ENCODE measurements around the gene SNTG2. TPM values are rescaled to one million over a fixed set of nuclear protein-coding genes. Genes with fewer than 3 reads are reported as not detected.
"Not testable (repeated sequence)": the region's sequence is repeated elsewhere in the genome, so short reads cannot be mapped to it uniquely, and the experiment has no call there.

The SNTG2 gene
- total RNA-seq, 3 donors from 2014 or later (not counting 1 experiment from before 2014, with no cell fraction given) = not detected

GRCh38 chr2:1377473-1377872 is 426.8 kb downstream of the SNTG2 start:
- DNase-seq = no peak

GRCh38 chr2:1378456-1379150 is 428.0 kb downstream of the SNTG2 start:
- no peak for DNase-seq

More at GRCh38 chr2:1377473-1377872, 426.8 kb downstream of the SNTG2 start:
- Histone ChIP-seq H3K36me3 (ENCODE audit: control insufficient read depth, insufficient read depth, low read length) (no peaks in the 10 kb centered on the region), H3K9me3 (ENCODE audit: control insufficient read depth, insufficient read depth, low read length) (no peaks in the 10 kb centered on the region), H3K4me3 (ENCODE audit: low read length) (no peak overlapping the region), H3K27me3 (ENCODE audit: control insufficient read depth, insufficient read depth, low read length) (no peaks in the 10 kb centered on the region), H3K27ac (ENCODE audit: low read length) (no peak overlapping the region), H3K4me1 (ENCODE audit: control insufficient read depth, insufficient read depth, low read length) (no peaks in the 10 kb centered on the region)
- intact Hi-C loops (cut with micrococcal nuclease) = no loop called here
- 79% methylated on average over 6 of the region's 6 CpGs for WGBS (ENCODE audit: insufficient coverage)
- Mint-ChIP-seq H3K27ac (no peak overlapping the region), H3K27me3 (ENCODE audit: low read depth in 2 of 2) (no peaks in the 10 kb centered on the region), H3K4me1 (no peaks in the 10 kb centered on the region), H3K4me3 (no peak overlapping the region), H3K36me3 (no peaks in the 10 kb centered on the region), H3K9me3 (no peaks in the 10 kb centered on the region)
- no peak for ATAC-seq
- no peak for TF ChIP-seq CTCF (IDR thresholded peaks at IDR 0.05)

DNA sequence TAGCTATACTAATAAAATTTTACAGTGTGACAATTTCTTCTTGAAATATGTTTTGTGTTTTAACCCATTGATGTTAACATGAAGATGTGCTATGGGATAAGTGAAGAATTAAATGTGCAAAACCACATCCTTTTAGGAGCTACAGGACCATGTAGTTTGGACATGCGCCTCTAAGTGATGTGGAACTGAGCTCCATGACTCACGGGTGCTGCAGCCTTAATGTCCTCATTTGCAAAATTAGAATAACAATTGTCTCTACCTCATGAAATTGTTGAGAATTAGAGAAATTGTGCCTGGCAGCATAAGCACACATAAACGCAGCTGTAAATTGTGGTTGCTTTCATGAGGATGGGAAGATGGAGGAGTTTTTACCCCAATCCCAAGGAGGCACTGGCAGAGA is 431.0 kb downstream of the SNTG2 start:
- Histone ChIP-seq H3K36me3 (ENCODE audit: control insufficient read depth, insufficient read depth, low read length) (no peaks in the 10 kb centered on the region), H3K4me1 (ENCODE audit: control insufficient read depth, insufficient read depth, low read length) (no peaks in the 10 kb centered on the region), H3K9me3 (ENCODE audit: control insufficient read depth, insufficient read depth, low read length) (no peaks in the 10 kb centered on the region), H3K27ac (ENCODE audit: low read length) (no peak overlapping the region), H3K27me3 (ENCODE audit: control insufficient read depth, insufficient read depth, low read length) (no peaks in the 10 kb centered on the region), H3K4me3 (ENCODE audit: low read length) (no peak overlapping the region)
- Mint-ChIP-seq H3K27ac (no peak overlapping the region), H3K9me3 (no peaks in the 10 kb centered on the region), H3K36me3 (no peaks in the 10 kb centered on the region), H3K4me1 (no peaks in the 10 kb centered on the region), H3K27me3 (ENCODE audit: low read depth in 2 of 2) (peaks cover 0 to 12% of the 10 kb centered on the region in 2 donors), H3K4me3 (no peak overlapping the region)
- ATAC-seq (no peak), DNase-seq (no peak)
- intact Hi-C loops (cut with micrococcal nuclease) = no loop called here
- WGBS (ENCODE audit: insufficient coverage) = 83% methylated on average over 3 of the region's 3 CpGs
- TF ChIP-seq CTCF (IDR thresholded peaks at IDR 0.05) = no peak

More at GRCh38 chr2:1378456-1379150, 428.0 kb downstream of the SNTG2 start:
- no peak for TF ChIP-seq CTCF (IDR thresholded peaks at IDR 0.05)
- Mint-ChIP-seq H3K4me3 (no peak overlapping the region), H3K36me3 (no peaks in the 10 kb centered on the region), H3K9me3 (no peaks in the 10 kb centered on the region), H3K27ac (no peak overlapping the region), H3K27me3 (ENCODE audit: low read depth in 2 of 2) (no peaks in the 10 kb centered on the region), H3K4me1 (no peaks in the 10 kb centered on the region)
- H3K27me3 ChIP-seq (ENCODE audit: control insufficient read depth, insufficient read depth, low read length) = no peaks in the 10 kb centered on the region
- no peak overlapping the region for H3K4me3 ChIP-seq (ENCODE audit: low read length)
- H3K4me1 ChIP-seq (ENCODE audit: control insufficient read depth, insufficient read depth, low read length) = no peaks in the 10 kb centered on the region
- H3K36me3 ChIP-seq (ENCODE audit: control insufficient read depth, insufficient read depth, low read length) = no peaks in the 10 kb centered on the region
- no peak overlapping the region for H3K27ac ChIP-seq (ENCODE audit: low read length)
- WGBS (ENCODE audit: insufficient coverage) = 92% methylated on average over 17 of the region's 17 CpGs
- ATAC-seq = no peak
- no peaks in the 10 kb centered on the region for H3K9me3 ChIP-seq (ENCODE audit: control insufficient read depth, insufficient read depth, low read length)
- intact Hi-C loops (cut with micrococcal nuclease) = no loop called here

- H3K4me3 Mint-ChIP-seq; H3K27ac Mint-ChIP-seq; H3K4me1 Mint-ChIP-seq; H3K36me3 Mint-ChIP-seq; H3K4me3 ChIP-seq (ENCODE audit: low read length); H3K36me3 ChIP-seq (ENCODE audit: control insufficient read depth, insufficient read depth, low read length); H3K4me1 ChIP-seq (ENCODE audit: control insufficient read depth, insufficient read depth, low read length); intact Hi-C loops (cut with micrococcal nuclease); ATAC-seq; H3K9me3 Mint-ChIP-seq; H3K9me3 ChIP-seq (ENCODE audit: control insufficient read depth, insufficient read depth, low read length); DNase-seq; H3K27me3 ChIP-seq (ENCODE audit: control insufficient read depth, insufficient read depth, low read length); H3K27ac ChIP-seq (ENCODE audit: low read length): not testable (repeated sequence)
- WGBS (ENCODE audit: insufficient coverage) = 81% methylated on average over 17 of the region's 18 CpGs
- peaks cover 7 to 27% of the 10 kb centered on the region in 2 donors for H3K27me3 Mint-ChIP-seq (ENCODE audit: low read depth in 2 of 2)
Observed at GRCh38 chr2:1387954-1388725, 437.5 kb downstream of the SNTG2 start.

DNA sequence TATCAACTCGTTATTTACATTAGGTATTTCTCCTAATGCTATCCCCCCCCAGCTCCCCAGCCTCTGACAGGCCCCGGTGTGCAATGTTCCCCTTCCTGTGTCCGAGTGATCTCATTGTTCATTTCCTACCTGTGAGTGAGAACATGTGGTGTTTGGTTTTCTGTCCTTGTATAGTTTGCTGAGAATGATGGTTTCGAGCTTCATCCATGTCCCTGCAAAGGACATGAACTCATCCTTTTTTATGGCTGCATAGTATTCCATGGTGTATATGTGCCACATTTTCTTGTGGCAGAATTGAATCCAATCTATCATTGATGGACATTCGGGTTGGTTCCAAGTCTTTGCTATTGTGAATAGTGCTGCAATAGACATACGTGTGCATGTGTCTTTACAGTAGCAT is 439.5 kb downstream of the SNTG2 start:
- WGBS (ENCODE audit: insufficient coverage) = 90% methylated on average over 6 of the region's 6 CpGs
- H3K9me3 ChIP-seq (ENCODE audit: control insufficient read depth, insufficient read depth, low read length); ATAC-seq; H3K27ac ChIP-seq (ENCODE audit: low read length); H3K4me3 Mint-ChIP-seq; DNase-seq; H3K4me1 ChIP-seq (ENCODE audit: control insufficient read depth, insufficient read depth, low read length); intact Hi-C loops (cut with micrococcal nuclease); H3K36me3 ChIP-seq (ENCODE audit: control insufficient read depth, insufficient read depth, low read length); H3K4me1 Mint-ChIP-seq; H3K4me3 ChIP-seq (ENCODE audit: low read length); H3K9me3 Mint-ChIP-seq; H3K36me3 Mint-ChIP-seq; H3K27ac Mint-ChIP-seq; H3K27me3 ChIP-seq (ENCODE audit: control insufficient read depth, insufficient read depth, low read length): not testable (repeated sequence)
- H3K27me3 Mint-ChIP-seq (ENCODE audit: low read depth in 2 of 2) = peaks cover 8 to 26% of the 10 kb centered on the region in 2 donors

All from natural killer cell (primary cell).